Neural progenitor cell (in vitro differentiated cells): Measurements from ENCODE around the gene RRAGD.

Source experiments
- EZH2 ChIP-seq: fragments of 200-600 bp; sonication (generic); IDR thresholded peaks from 2 replicates; pipeline ENCODE4 v1.6.1; 2017; ENCODE audit warnings: antibody characterized with exemption, mild to moderate bottlenecking, moderate library complexity
- EZH2phosphoT487 ChIP-seq: fragments of 200-600 bp; sonication (generic); IDR thresholded peaks from 2 replicates; pipeline ENCODE4 v1.6.1; 2017; ENCODE audit warnings: antibody characterized with exemption
- TF ChIP-seq, protein P1 (sequence below): fragments of 200-600 bp; sonication (generic); IDR thresholded peaks from 2 replicates; pipeline ENCODE4 v1.5.1; 2017; ENCODE audit warnings: antibody characterized with exemption, mild to moderate bottlenecking

DNA sequence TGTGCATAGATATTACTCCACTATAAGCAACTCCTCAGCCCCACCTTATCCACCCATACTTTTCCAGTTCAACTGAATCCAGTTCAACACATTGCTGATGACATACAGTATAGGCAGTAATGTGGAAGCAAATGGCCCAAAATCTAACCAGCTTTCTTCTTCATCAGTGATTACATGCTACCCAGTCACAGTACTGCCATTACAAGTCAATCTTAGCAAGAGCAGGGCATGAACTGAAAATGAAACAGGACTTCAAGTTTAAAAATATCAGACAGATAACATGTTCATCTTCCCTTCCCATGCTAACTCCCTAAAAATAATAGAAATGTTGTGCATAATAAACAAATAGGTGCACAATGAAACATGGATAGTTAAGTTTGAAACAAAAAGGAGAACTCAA lies 19.2 kb downstream of the RRAGD start:
- no peak for TF ChIP-seq EZH2
- TF ChIP-seq, protein P1, sequence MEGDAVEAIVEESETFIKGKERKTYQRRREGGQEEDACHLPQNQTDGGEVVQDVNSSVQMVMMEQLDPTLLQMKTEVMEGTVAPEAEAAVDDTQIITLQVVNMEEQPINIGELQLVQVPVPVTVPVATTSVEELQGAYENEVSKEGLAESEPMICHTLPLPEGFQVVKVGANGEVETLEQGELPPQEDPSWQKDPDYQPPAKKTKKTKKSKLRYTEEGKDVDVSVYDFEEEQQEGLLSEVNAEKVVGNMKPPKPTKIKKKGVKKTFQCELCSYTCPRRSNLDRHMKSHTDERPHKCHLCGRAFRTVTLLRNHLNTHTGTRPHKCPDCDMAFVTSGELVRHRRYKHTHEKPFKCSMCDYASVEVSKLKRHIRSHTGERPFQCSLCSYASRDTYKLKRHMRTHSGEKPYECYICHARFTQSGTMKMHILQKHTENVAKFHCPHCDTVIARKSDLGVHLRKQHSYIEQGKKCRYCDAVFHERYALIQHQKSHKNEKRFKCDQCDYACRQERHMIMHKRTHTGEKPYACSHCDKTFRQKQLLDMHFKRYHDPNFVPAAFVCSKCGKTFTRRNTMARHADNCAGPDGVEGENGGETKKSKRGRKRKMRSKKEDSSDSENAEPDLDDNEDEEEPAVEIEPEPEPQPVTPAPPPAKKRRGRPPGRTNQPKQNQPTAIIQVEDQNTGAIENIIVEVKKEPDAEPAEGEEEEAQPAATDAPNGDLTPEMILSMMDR = no peak
- TF ChIP-seq EZH2phosphoT487 = no peak
